OCI-LY7 (cell line): Measurements from ENCODE around the gene JAG2. TPM values are rescaled to one million over a fixed set of nuclear protein-coding genes. Genes with fewer than 3 reads are reported as not detected.

Experiments
- BruUV-seq: library from RNA; stranded (reverse); fragments of 400-500 nt; replicated peaks from 2 replicates; lab custom pipeline; 2021; lab: Mats Ljungman, UMichigan
- CTCF ChIA-PET: fragments of 300-600 bp; sonication (Branson Sonifier 250); formaldehyde crosslinking; loops from one replicate; lab custom pipeline; 2022; ENCODE audit warnings: antibody characterized with exemption; ENCODE audit not compliant: unreplicated experiment; lab: Charles Lee
- POLR2A ChIA-PET: fragments of 300-600 bp; sonication (Branson Sonifier 250); formaldehyde crosslinking; loops from one replicate; lab custom pipeline; 2022; ENCODE audit warnings: antibody characterized with exemption; lab: Charles Lee
- DNase-seq: peaks from one replicate; pipeline ENCODE4 v3.0.0-alpha.2; 2015; ENCODE audit warnings: low spot score
- H2AFZ ChIP-seq: fragments of 200-600 bp; sonication (generic), shearing (Covaris generic); 2 replicates; pipeline ENCODE4 v1.6.1; 2014; ENCODE audit warnings: mild to moderate bottlenecking, antibody characterized with exemption, low read length, moderate library complexity
- H3K27ac ChIP-seq: fragments of 200-600 bp; sonication (generic); 2 replicates; pipeline ENCODE4 v1.5.1; 2014; ENCODE audit warnings: mixed run types, low read depth, mild to moderate bottlenecking, moderate library complexity, low read length, inconsistent platforms; ENCODE audit not compliant: poor library complexity, severe bottlenecking
- H3K36me3 ChIP-seq: fragments of 200-600 bp; sonication (generic); 2 replicates; pipeline ENCODE4 v1.6.1; 2014; ENCODE audit warnings: mild to moderate bottlenecking, antibody characterized with exemption, low read length, moderate library complexity, mixed read lengths; ENCODE audit not compliant: insufficient read depth
- H3K4me1 ChIP-seq: fragments of 200-600 bp; sonication (generic); 2 replicates; pipeline ENCODE4 v1.5.1; 2014; ENCODE audit warnings: mild to moderate bottlenecking, low read length; ENCODE audit not compliant: insufficient read depth, poor library complexity, severe bottlenecking
- H3K4me2 ChIP-seq: fragments of 200-600 bp; sonication (generic); 2 replicates; pipeline ENCODE4 v1.6.1; 2014; ENCODE audit warnings: mild to moderate bottlenecking, low read length
- H3K4me3 ChIP-seq: fragments of 200-600 bp; sonication (generic); 2 replicates; pipeline ENCODE4 v1.5.1; 2014; ENCODE audit warnings: mild to moderate bottlenecking, low read depth, low read length; ENCODE audit not compliant: poor library complexity, severe bottlenecking
- H3K79me2 ChIP-seq: fragments of 200-600 bp; sonication (generic); 2 replicates; pipeline ENCODE4 v1.6.1; 2016; ENCODE audit warnings: low read depth, mild to moderate bottlenecking, low read length, moderate library complexity, mixed read lengths; ENCODE audit not compliant: insufficient read depth
- H3K9me2 ChIP-seq: fragments of 200-600 bp; sonication (generic); 2 replicates; pipeline ENCODE4 v1.6.1; 2016; ENCODE audit warnings: mild to moderate bottlenecking, low read length, mixed read lengths; ENCODE audit not compliant: insufficient read depth
- H3K9me3 ChIP-seq: fragments of 200-600 bp; sonication (generic); 2 replicates; pipeline ENCODE4 v1.6.1; 2014; ENCODE audit warnings: mild to moderate bottlenecking, mixed run types, low read length, mixed read lengths
- H4K20me1 ChIP-seq: fragments of 200-600 bp; sonication (generic); 2 replicates; pipeline ENCODE4 v1.6.1; 2014; ENCODE audit warnings: mild to moderate bottlenecking, antibody characterized with exemption, low read length, moderate library complexity, mixed read lengths; ENCODE audit not compliant: insufficient read depth
- CTCF ChIP-seq: fragments of 200-600 bp; sonication (generic); conservative IDR thresholded peaks from 2 replicates; pipeline ENCODE4 v1.5.1; 2014; ENCODE audit warnings: mild to moderate bottlenecking, antibody characterized with exemption, low read length, moderate library complexity, mixed read lengths
- EZH2phosphoT487 ChIP-seq: fragments of 200-600 bp; sonication (generic); IDR thresholded peaks from 2 replicates; pipeline ENCODE4 v1.6.1; 2018; ENCODE audit warnings: low read depth, borderline replicate concordance, mild to moderate bottlenecking, mixed run types, antibody characterized with exemption, low read length, moderate library complexity, mixed read lengths
- intact Hi-C: fragments of 100-400 bp; cut with micrococcal nuclease; formaldehyde crosslinking; loops from one replicate; pipeline ENCODE4 v1.10.0; 2022; ENCODE audit not compliant: unreplicated experiment
- total RNA-seq, 2 experiments: library from RNA; depleted of rRNA in 1 of 2; stranded (reverse); fragments of >200 nt in 1 of 2; shearing (Covaris generic) in 1 of 2; gene quantifications; 2 replicates each; pipeline ENCODE4 v1.2.3, GENCODE V29; 2014 to 2022

The JAG2 gene
- total RNA-seq, 2 experiments from 2014 or later: 5.0 to 6.0 TPM

- no TSS peak for BruUV-seq
- no peak overlapping the region for H3K27ac ChIP-seq
- no peak overlapping the region for H3K4me2 ChIP-seq
- intact Hi-C loops: no loop called here
- H4K20me1 ChIP-seq: no peaks in the 10 kb centered on the region; the same call in 1 of the 2 replicates
- H2AFZ ChIP-seq: no peak overlapping the region
- TF ChIP-seq EZH2phosphoT487 (no peak), CTCF (no peak)
- no peaks in the 10 kb centered on the region for H3K9me2 ChIP-seq
- ChIA-PET POLR2A (no interaction called here), CTCF (no interaction called here)
- H3K9me3 ChIP-seq: no peaks in the 10 kb centered on the region
- no peaks in the 10 kb centered on the region for H3K79me2 ChIP-seq
- no peak for DNase-seq
- H3K4me1 ChIP-seq: no peaks in the 10 kb centered on the region
- no peak overlapping the region for H3K4me3 ChIP-seq
- no peaks in the 10 kb centered on the region for H3K36me3 ChIP-seq
Observed at GRCh38 chr14:105204931-105205672, 36.5 kb upstream of the JAG2 start.

GRCh38 chr14:105204206-105204930 is 35.8 kb upstream of the JAG2 start:
- Histone ChIP-seq H3K79me2 (no peaks in the 10 kb centered on the region), H3K4me2 (no peak overlapping the region), H4K20me1 (no peaks in the 10 kb centered on the region; the same call in 1 of the 2 replicates), H3K4me1 (no peaks in the 10 kb centered on the region), H2AFZ (no peak overlapping the region), H3K27ac (no peak overlapping the region), H3K36me3 (no peaks in the 10 kb centered on the region), H3K9me3 (no peaks in the 10 kb centered on the region), H3K4me3 (no peak overlapping the region), H3K9me2 (no peaks in the 10 kb centered on the region)
- POLR2A ChIA-PET: no interaction called here
- BruUV-seq: no TSS peak
- TF ChIP-seq CTCF: no peak
- no peak for TF ChIP-seq EZH2phosphoT487
- intact Hi-C loops: no loop called here
- CTCF ChIA-PET: no interaction called here
- no peak for DNase-seq
